ENCODE measurements around the gene CMTR1.
"Not testable (repeated sequence)": the region's sequence is repeated elsewhere in the genome, so short reads cannot be mapped to it uniquely, and the experiment has no call there.

The CMTR1 gene

GRCh38 chr6:37491830-37492208 is 58.8 kb downstream of the CMTR1 start:
- no peak for DNase-seq
- Histone ChIP-seq H3K9me3 (ENCODE audit: control insufficient read depth, low read length) (no peaks in the 10 kb centered on the region), H3K36me3 (ENCODE audit: control insufficient read depth, insufficient read depth, low read length) (peaks cover 6% of the 10 kb centered on the region), H3K4me3 (ENCODE audit: insufficient read depth, low read depth, low read length, poor library complexity, severe bottlenecking) (no peak overlapping the region), H3K27me3 (replicated peaks; ENCODE audit: control insufficient read depth, insufficient read depth, low read length, poor library complexity, severe bottlenecking) (no peaks in the 10 kb centered on the region), H3K27ac (ENCODE audit: insufficient read depth, low read length, poor library complexity, severe bottlenecking) (peak overlapping the region; percentile 67), H3K4me1 (ENCODE audit: control insufficient read depth, insufficient read depth, low read length, poor library complexity, severe bottlenecking) (peaks cover 50% of the 10 kb centered on the region)

- Histone ChIP-seq H3K4me3 (ENCODE audit: insufficient read depth, low read depth, low read length, poor library complexity, severe bottlenecking) (no peak overlapping the region), H3K27me3 (replicated peaks; ENCODE audit: control insufficient read depth, insufficient read depth, low read length, poor library complexity, severe bottlenecking) (no peaks in the 10 kb centered on the region), H3K27ac (ENCODE audit: insufficient read depth, low read length, poor library complexity, severe bottlenecking) (peak overlapping the region; percentile 67), H3K9me3 (ENCODE audit: control insufficient read depth, low read length) (no peaks in the 10 kb centered on the region), H3K4me1 (ENCODE audit: control insufficient read depth, insufficient read depth, low read length, poor library complexity, severe bottlenecking) (peaks cover 52% of the 10 kb centered on the region), H3K36me3 (ENCODE audit: control insufficient read depth, insufficient read depth, low read length) (peaks cover 5% of the 10 kb centered on the region)
- DNase-seq = no peak
These were observed 59.4 kb downstream of the CMTR1 start for GRCh38 chr6:37492236-37492972.

- peaks cover 3% of the 10 kb centered on the region for H3K36me3 ChIP-seq (ENCODE audit: control insufficient read depth, insufficient read depth, low read length)
- peak overlapping the region; percentile 42 for H3K27ac ChIP-seq (ENCODE audit: insufficient read depth, low read length, poor library complexity, severe bottlenecking)
- H3K4me3 ChIP-seq (ENCODE audit: insufficient read depth, low read depth, low read length, poor library complexity, severe bottlenecking) = no peak overlapping the region
- peaks cover 52% of the 10 kb centered on the region for H3K4me1 ChIP-seq (ENCODE audit: control insufficient read depth, insufficient read depth, low read length, poor library complexity, severe bottlenecking)
- no peak for DNase-seq
- no peaks in the 10 kb centered on the region for H3K9me3 ChIP-seq (ENCODE audit: control insufficient read depth, low read length)
- H3K27me3 ChIP-seq (replicated peaks; ENCODE audit: control insufficient read depth, insufficient read depth, low read length, poor library complexity, severe bottlenecking) = no peaks in the 10 kb centered on the region
These were observed 60.1 kb downstream of the CMTR1 start for GRCh38 chr6:37492991-37493660.

GRCh38 chr6:37493661-37493995 is 60.6 kb downstream of the CMTR1 start:
- Histone ChIP-seq H3K9me3 (ENCODE audit: control insufficient read depth, low read length) (no peaks in the 10 kb centered on the region), H3K27me3 (replicated peaks; ENCODE audit: control insufficient read depth, insufficient read depth, low read length, poor library complexity, severe bottlenecking) (no peaks in the 10 kb centered on the region), H3K27ac (ENCODE audit: insufficient read depth, low read length, poor library complexity, severe bottlenecking) (no peak overlapping the region), H3K4me1 (ENCODE audit: control insufficient read depth, insufficient read depth, low read length, poor library complexity, severe bottlenecking) (peaks cover 52% of the 10 kb centered on the region), H3K4me3 (ENCODE audit: insufficient read depth, low read depth, low read length, poor library complexity, severe bottlenecking) (no peak overlapping the region), H3K36me3 (ENCODE audit: control insufficient read depth, insufficient read depth, low read length) (peaks cover 3% of the 10 kb centered on the region)
- no peak for DNase-seq

- no peak overlapping the region for H3K4me3 ChIP-seq (ENCODE audit: insufficient read depth, low read depth, low read length, poor library complexity, severe bottlenecking)
- H3K27me3 ChIP-seq (replicated peaks; ENCODE audit: control insufficient read depth, insufficient read depth, low read length, poor library complexity, severe bottlenecking) = no peaks in the 10 kb centered on the region
- H3K27ac ChIP-seq (ENCODE audit: insufficient read depth, low read length, poor library complexity, severe bottlenecking) = peak overlapping the region; percentile 12
- H3K36me3 ChIP-seq (ENCODE audit: control insufficient read depth, insufficient read depth, low read length) = no peaks in the 10 kb centered on the region
- no peak for DNase-seq
- H3K9me3 ChIP-seq (ENCODE audit: control insufficient read depth, low read length) = no peaks in the 10 kb centered on the region
- peaks cover 51% of the 10 kb centered on the region for H3K4me1 ChIP-seq (ENCODE audit: control insufficient read depth, insufficient read depth, low read length, poor library complexity, severe bottlenecking)
These were observed 62.4 kb downstream of the CMTR1 start for GRCh38 chr6:37495244-37495934.

- H3K27ac ChIP-seq (ENCODE audit: insufficient read depth, low read length, poor library complexity, severe bottlenecking) = no peak overlapping the region
- no peak overlapping the region for H3K4me3 ChIP-seq (ENCODE audit: insufficient read depth, low read depth, low read length, poor library complexity, severe bottlenecking)
- H3K4me1 ChIP-seq (ENCODE audit: control insufficient read depth, insufficient read depth, low read length, poor library complexity, severe bottlenecking) = peaks cover 51% of the 10 kb centered on the region
- H3K36me3 ChIP-seq (ENCODE audit: control insufficient read depth, insufficient read depth, low read length) = no peaks in the 10 kb centered on the region
- H3K27me3 ChIP-seq (replicated peaks; ENCODE audit: control insufficient read depth, insufficient read depth, low read length, poor library complexity, severe bottlenecking) = no peaks in the 10 kb centered on the region
- H3K9me3 ChIP-seq (ENCODE audit: control insufficient read depth, low read length) = no peaks in the 10 kb centered on the region
- no peak for DNase-seq
These were observed 64.2 kb downstream of the CMTR1 start for GRCh38 chr6:37496951-37497885.

- H3K9me3 ChIP-seq (ENCODE audit: control insufficient read depth, low read length) = no peaks in the 10 kb centered on the region
- peak within 1 kb of the TSS; percentile 93 for H3K27ac ChIP-seq (ENCODE audit: insufficient read depth, low read length, poor library complexity, severe bottlenecking)
- no peaks in the 10 kb centered on the region for H3K36me3 ChIP-seq (ENCODE audit: control insufficient read depth, insufficient read depth, low read length)
- H3K4me3 ChIP-seq (ENCODE audit: insufficient read depth, low read depth, low read length, poor library complexity, severe bottlenecking) = peak within 1 kb of the TSS; percentile 86
- H3K4me1 ChIP-seq (ENCODE audit: control insufficient read depth, insufficient read depth, low read length, poor library complexity, severe bottlenecking) = peaks cover 68% of the 10 kb centered on the region
- no peaks in the 10 kb centered on the region for H3K27me3 ChIP-seq (replicated peaks; ENCODE audit: control insufficient read depth, insufficient read depth, low read length, poor library complexity, severe bottlenecking)
- DNase-seq = peak; percentile 93 to 96 (median 95)
These were observed 66.6 kb downstream of the CMTR1 start, which contains the start of gene CCDC167 for GRCh38 chr6:37499433-37500293. CCDC167 (minus strand) TSS chr6:37499893; CDS start chr6:37499863, 30 bp downstream.

GRCh38 chr6:37500294-37500608 is 67.2 kb downstream of the CMTR1 start:
- DNase-seq = no peak
- Histone ChIP-seq H3K4me1 (ENCODE audit: control insufficient read depth, insufficient read depth, low read length, poor library complexity, severe bottlenecking) (peaks cover 70% of the 10 kb centered on the region), H3K36me3 (ENCODE audit: control insufficient read depth, insufficient read depth, low read length) (no peaks in the 10 kb centered on the region), H3K4me3 (ENCODE audit: insufficient read depth, low read depth, low read length, poor library complexity, severe bottlenecking) (peak overlapping the region; percentile 86), H3K9me3 (ENCODE audit: control insufficient read depth, low read length) (no peaks in the 10 kb centered on the region), H3K27ac (ENCODE audit: insufficient read depth, low read length, poor library complexity, severe bottlenecking) (peak overlapping the region; percentile 93), H3K27me3 (replicated peaks; ENCODE audit: control insufficient read depth, insufficient read depth, low read length, poor library complexity, severe bottlenecking) (no peaks in the 10 kb centered on the region)

- Histone ChIP-seq H3K4me1 (ENCODE audit: control insufficient read depth, insufficient read depth, low read length, poor library complexity, severe bottlenecking) (peaks cover 72% of the 10 kb centered on the region), H3K27ac (ENCODE audit: insufficient read depth, low read length, poor library complexity, severe bottlenecking) (peak overlapping the region; percentile 96)
- H3K4me3 ChIP-seq (ENCODE audit: insufficient read depth, low read depth, low read length, poor library complexity, severe bottlenecking); H3K9me3 ChIP-seq (ENCODE audit: control insufficient read depth, low read length); DNase-seq; H3K36me3 ChIP-seq (ENCODE audit: control insufficient read depth, insufficient read depth, low read length); H3K27me3 ChIP-seq (replicated peaks; ENCODE audit: control insufficient read depth, insufficient read depth, low read length, poor library complexity, severe bottlenecking): not testable (repeated sequence)
These were observed 67.9 kb downstream of the CMTR1 start for GRCh38 chr6:37500904-37501303.

Data from effector memory CD4-positive, alpha-beta T cell (primary cell).